Gastrocnemius medialis (tissue), 4 donors: Measurements from ENCODE around the gene NRG3. TPM values are rescaled to one million over a fixed set of nuclear protein-coding genes. Genes with fewer than 3 reads are reported as not detected.

Experiments
- ATAC-seq, 2 donors: fragments of 150-250 bp; one replicate each; pipeline ENCODE4 v1.9.1; 2016
- DNase-seq, 2 donors: peaks; one replicate each; pipeline ENCODE4 v3.0.0-alpha.2; 2019
- H3K27ac ChIP-seq, 4 donors: fragments of 200-600 bp; sonication (generic); 1 replicate in 1 of 4; 2 replicates in 3 of 4; pipeline ENCODE4 v1.5.1; 2016 to 2018; ENCODE audit warnings: mild to moderate bottlenecking in 2 of 4, moderate library complexity in 1 of 4
- H3K27me3 ChIP-seq, 3 donors: fragments of 200-600 bp; sonication (generic) in 2 of 3; 1 replicate in 1 of 3; 2 replicates in 2 of 3; pipeline versions ENCODE4 v1.5.1 to v1.6.0; 2016 to 2019; ENCODE audit warnings: mild to moderate bottlenecking in 1 of 3, moderate library complexity in 1 of 3
- H3K36me3 ChIP-seq, 2 donors: fragments of 200-600 bp; sonication (generic) in 1 of 2; one replicate each; pipeline ENCODE4 v1.5.1; 2017 to 2018
- H3K4me1 ChIP-seq, 2 donors: fragments of 200-600 bp; sonication (generic) in 1 of 2; one replicate each; pipeline ENCODE4 v1.5.1; 2016 to 2017; ENCODE audit warnings: mild to moderate bottlenecking in 2 of 2
- H3K4me3 ChIP-seq, 4 donors: fragments of 200-600 bp; sonication (generic) in 3 of 4; 1 replicate in 1 of 4; 2 replicates in 3 of 4; pipeline ENCODE4 v1.5.1; 2016 to 2019; ENCODE audit warnings: mild to moderate bottlenecking in 2 of 4
- H3K9me3 ChIP-seq, 3 donors: fragments of 200-600 bp; sonication (generic) in 2 of 3; 1 replicate in 1 of 3; 2 replicates in 2 of 3; pipeline ENCODE4 v1.5.1; 2016 to 2019
- POLR2A ChIP-seq, 2 donors: fragments of 450-650 bp; IDR thresholded peaks; one replicate each; pipeline ENCODE4 v1.6.1; 2017; ENCODE audit warnings: antibody characterized with exemption in 2 of 2, mild to moderate bottlenecking in 2 of 2, moderate library complexity in 2 of 2
- in situ Hi-C, 4 donors: fragments of 200-750 bp; cut with MboI; loops; one replicate each; pipeline versions ENCODE4 v1.15.0 to v1.8.0; 2017; ENCODE audit warnings: low sequenced_read_pairs in 4 of 4
- intact Hi-C: fragments of 100-400 bp; cut with DNase I; formaldehyde crosslinking; loops from one replicate; pipeline ENCODE4 v1.15.1; 2023; ENCODE audit warnings: low total_unique reads
- total RNA-seq, 4 donors: library from RNA; depleted of rRNA; stranded (reverse); fragments of >200 nt; gene quantifications; one replicate each; pipeline versions ENCODE4 v1.1.0 to v1.2.3, GENCODE V29; 2016
- TF ChIP-seq, protein P1 (sequence below), 5 experiments: fragments of 450-650 bp in 3 of 5; fragments of 200-600 bp in 2 of 5; sonication (generic) in 2 of 5; IDR thresholded peaks in 4 of 5; conservative IDR thresholded peaks in 1 of 5; 1 replicate in 4 of 5; 2 replicates in 1 of 5; pipeline ENCODE4 v1.5.1; 2016 to 2019; ENCODE audit warnings: antibody characterized with exemption in 5 of 5, mild to moderate bottlenecking in 3 of 5, moderate library complexity in 3 of 5

Gene NRG3
- total RNA-seq, 4 donors from 2014 or later, result not detected

- no peak for DNase-seq
- H3K27ac ChIP-seq, result no peak overlapping the region
- no peak for ATAC-seq
- in situ Hi-C loops (no loop called here), intact Hi-C loops (no loop called here)
- no peaks in the 10 kb centered on the region for H3K36me3 ChIP-seq
- no peak overlapping the region for H3K4me3 ChIP-seq
- no peaks in the 10 kb centered on the region for H3K27me3 ChIP-seq
- no peaks in the 10 kb centered on the region for H3K4me1 ChIP-seq
- TF ChIP-seq, protein P1, sequence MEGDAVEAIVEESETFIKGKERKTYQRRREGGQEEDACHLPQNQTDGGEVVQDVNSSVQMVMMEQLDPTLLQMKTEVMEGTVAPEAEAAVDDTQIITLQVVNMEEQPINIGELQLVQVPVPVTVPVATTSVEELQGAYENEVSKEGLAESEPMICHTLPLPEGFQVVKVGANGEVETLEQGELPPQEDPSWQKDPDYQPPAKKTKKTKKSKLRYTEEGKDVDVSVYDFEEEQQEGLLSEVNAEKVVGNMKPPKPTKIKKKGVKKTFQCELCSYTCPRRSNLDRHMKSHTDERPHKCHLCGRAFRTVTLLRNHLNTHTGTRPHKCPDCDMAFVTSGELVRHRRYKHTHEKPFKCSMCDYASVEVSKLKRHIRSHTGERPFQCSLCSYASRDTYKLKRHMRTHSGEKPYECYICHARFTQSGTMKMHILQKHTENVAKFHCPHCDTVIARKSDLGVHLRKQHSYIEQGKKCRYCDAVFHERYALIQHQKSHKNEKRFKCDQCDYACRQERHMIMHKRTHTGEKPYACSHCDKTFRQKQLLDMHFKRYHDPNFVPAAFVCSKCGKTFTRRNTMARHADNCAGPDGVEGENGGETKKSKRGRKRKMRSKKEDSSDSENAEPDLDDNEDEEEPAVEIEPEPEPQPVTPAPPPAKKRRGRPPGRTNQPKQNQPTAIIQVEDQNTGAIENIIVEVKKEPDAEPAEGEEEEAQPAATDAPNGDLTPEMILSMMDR (IDR thresholded peaks at IDR 0.05 in 4 of 5, conservative IDR thresholded peaks at IDR 0.05 in 1 of 5), result no peak
- no peak for TF ChIP-seq POLR2A (IDR thresholded peaks at IDR 0.05)
- no peaks in the 10 kb centered on the region for H3K9me3 ChIP-seq
These were observed 69.6 kb downstream of the NRG3 start for GRCh38 chr10:81944609-81945008.

GRCh38 chr10:81949283-81949682 is 74.3 kb downstream of the NRG3 start:
- TF ChIP-seq, protein P1 (IDR thresholded peaks at IDR 0.05 in 4 of 5, conservative IDR thresholded peaks at IDR 0.05 in 1 of 5), result no peak
- no peak for TF ChIP-seq POLR2A (IDR thresholded peaks at IDR 0.05)
- ATAC-seq, result no peak
- DNase-seq, result no peak

GRCh38 chr10:81950358-81950757 is 75.4 kb downstream of the NRG3 start:
- H3K4me3 ChIP-seq, result no peak overlapping the region
- H3K27me3 ChIP-seq, result no peaks in the 10 kb centered on the region
- no peaks in the 10 kb centered on the region for H3K36me3 ChIP-seq
- no peaks in the 10 kb centered on the region for H3K4me1 ChIP-seq
- DNase-seq (no peak), ATAC-seq (no peak)
- no peaks in the 10 kb centered on the region for H3K9me3 ChIP-seq
- intact Hi-C loops (no loop called here), in situ Hi-C loops (no loop called here)
- H3K27ac ChIP-seq, result no peak overlapping the region
- TF ChIP-seq POLR2A (IDR thresholded peaks at IDR 0.05), result no peak

More at GRCh38 chr10:81949283-81949682, 74.3 kb downstream of the NRG3 start:
- Histone ChIP-seq H3K9me3 (no peaks in the 10 kb centered on the region), H3K36me3 (no peaks in the 10 kb centered on the region), H3K27ac (no peak overlapping the region), H3K27me3 (no peaks in the 10 kb centered on the region), H3K4me3 (no peak overlapping the region), H3K4me1 (no peaks in the 10 kb centered on the region)
- intact Hi-C loops, result no loop called here
- in situ Hi-C loops, result no loop called here

GRCh38 chr10:81953420-81953819 is 78.4 kb downstream of the NRG3 start:
- in situ Hi-C loops, result no loop called here
- Histone ChIP-seq H3K9me3 (no peaks in the 10 kb centered on the region), H3K36me3 (no peaks in the 10 kb centered on the region), H3K4me3 (no peak overlapping the region), H3K27me3 (no peaks in the 10 kb centered on the region), H3K27ac (no peak overlapping the region), H3K4me1 (no peaks in the 10 kb centered on the region)
- ATAC-seq, result no peak
- TF ChIP-seq POLR2A (IDR thresholded peaks at IDR 0.05), result no peak
- TF ChIP-seq, protein P1 (IDR thresholded peaks at IDR 0.05 in 4 of 5, conservative IDR thresholded peaks at IDR 0.05 in 1 of 5), result no peak
- intact Hi-C loops, result no loop called here
- no peak for DNase-seq

- intact Hi-C loops (no loop called here), in situ Hi-C loops (no loop called here)
- no peak overlapping the region for H3K4me3 ChIP-seq
- H3K9me3 ChIP-seq, result no peaks in the 10 kb centered on the region
- DNase-seq (no peak), ATAC-seq (no peak)
- TF ChIP-seq POLR2A (IDR thresholded peaks at IDR 0.05), result no peak
- TF ChIP-seq, protein P1 (IDR thresholded peaks at IDR 0.05 in 4 of 5, conservative IDR thresholded peaks at IDR 0.05 in 1 of 5), result no peak
- H3K4me1 ChIP-seq, result no peaks in the 10 kb centered on the region
- H3K27ac ChIP-seq, result no peak overlapping the region
- H3K27me3 ChIP-seq, result no peaks in the 10 kb centered on the region
- no peaks in the 10 kb centered on the region for H3K36me3 ChIP-seq
These were observed 83.0 kb downstream of the NRG3 start for GRCh38 chr10:81957976-81958375.
